ACC112 (cell line): ENCODE results near the gene ZNF670.
"Not testable (repeated sequence)": the region's sequence is repeated elsewhere in the genome, so short reads cannot be mapped to it uniquely, and the experiment has no call there.

Experiments used
- H2AFZ ChIP-seq: fragments of 200-600 bp; sonication (generic); one replicate; pipeline ENCODE4 v1.6.0; 2017; ENCODE audit warnings: antibody characterized with exemption, low read length; ENCODE audit not compliant: unreplicated experiment
- H3K27ac ChIP-seq: fragments of 200-600 bp; sonication (generic); 2 replicates; pipeline ENCODE4 v1.5.1; 2014; ENCODE audit warnings: low read depth, mild to moderate bottlenecking, antibody characterized with exemption, low read length, moderate library complexity
- H3K27me3 ChIP-seq: fragments of 200-600 bp; sonication (generic); 2 replicates; pipeline ENCODE4 v1.6.1; 2014; ENCODE audit warnings: mild to moderate bottlenecking, antibody characterized with exemption, low read length, moderate library complexity, mixed read lengths; ENCODE audit not compliant: insufficient read depth
- H3K36me3 ChIP-seq: fragments of 200-600 bp; sonication (generic); 2 replicates; pipeline ENCODE4 v1.6.1; 2016; ENCODE audit warnings: mild to moderate bottlenecking, antibody characterized with exemption, low read length, moderate library complexity, mixed read lengths; ENCODE audit not compliant: insufficient read depth
- H3K4me1 ChIP-seq: fragments of 200-600 bp; sonication (generic); one replicate; pipeline ENCODE4 v1.6.1; 2016; ENCODE audit warnings: low read length, mixed read lengths; ENCODE audit not compliant: insufficient read depth, unreplicated experiment, control insufficient read depth
- H3K4me3 ChIP-seq: fragments of 200-600 bp; sonication (generic); 2 replicates; pipeline ENCODE4 v1.5.1; 2014; ENCODE audit warnings: mild to moderate bottlenecking, low read depth, low read length
- H3K79me2 ChIP-seq: fragments of 200-600 bp; sonication (generic); one replicate; pipeline ENCODE4 v1.6.0; 2016; ENCODE audit warnings: low read length; ENCODE audit not compliant: control insufficient read depth, unreplicated experiment, insufficient read depth

ZNF670 gene

GRCh38 chr1:247047260-247047659 is 31.4 kb downstream of the ZNF670 start:
- Histone ChIP-seq H3K27me3 (no peaks in the 10 kb centered on the region), H3K36me3 (no peaks in the 10 kb centered on the region), H3K4me1 (no peaks in the 10 kb centered on the region), H3K27ac (no peak overlapping the region), H2AFZ (no peak overlapping the region), H3K4me3 (no peak overlapping the region), H3K79me2 (peaks cover 2% of the 10 kb centered on the region)

- Histone ChIP-seq H3K36me3 (peaks cover 14% of the 10 kb centered on the region), H2AFZ (no peak overlapping the region), H3K27me3 (no peaks in the 10 kb centered on the region), H3K79me2 (peaks cover 2% of the 10 kb centered on the region), H3K4me3 (no peak overlapping the region), H3K4me1 (no peaks in the 10 kb centered on the region), H3K27ac (no peak overlapping the region)
Measured at GRCh38 chr1:247043406-247043805, 35.2 kb downstream of the ZNF670 start.

GRCh38 chr1:247037511-247038320 is 40.9 kb downstream of the ZNF670 start:
- Histone ChIP-seq H3K27me3 (no peaks in the 10 kb centered on the region), H3K79me2 (no peaks in the 10 kb centered on the region), H3K36me3 (peaks cover 44% of the 10 kb centered on the region), H3K27ac (no peak overlapping the region), H2AFZ (no peak overlapping the region), H3K4me3 (no peak overlapping the region), H3K4me1 (no peaks in the 10 kb centered on the region)

- not testable (repeated sequence) for H3K4me3 ChIP-seq, H3K4me1 ChIP-seq, H3K79me2 ChIP-seq, H3K27me3 ChIP-seq, H3K27ac ChIP-seq, H2AFZ ChIP-seq
- peaks cover 19% of the 10 kb centered on the region for H3K36me3 ChIP-seq
Measured at GRCh38 chr1:247032306-247032705, 46.3 kb downstream of the ZNF670 start.
